Measurements from ENCODE around the gene ZEB1.

DNA sequence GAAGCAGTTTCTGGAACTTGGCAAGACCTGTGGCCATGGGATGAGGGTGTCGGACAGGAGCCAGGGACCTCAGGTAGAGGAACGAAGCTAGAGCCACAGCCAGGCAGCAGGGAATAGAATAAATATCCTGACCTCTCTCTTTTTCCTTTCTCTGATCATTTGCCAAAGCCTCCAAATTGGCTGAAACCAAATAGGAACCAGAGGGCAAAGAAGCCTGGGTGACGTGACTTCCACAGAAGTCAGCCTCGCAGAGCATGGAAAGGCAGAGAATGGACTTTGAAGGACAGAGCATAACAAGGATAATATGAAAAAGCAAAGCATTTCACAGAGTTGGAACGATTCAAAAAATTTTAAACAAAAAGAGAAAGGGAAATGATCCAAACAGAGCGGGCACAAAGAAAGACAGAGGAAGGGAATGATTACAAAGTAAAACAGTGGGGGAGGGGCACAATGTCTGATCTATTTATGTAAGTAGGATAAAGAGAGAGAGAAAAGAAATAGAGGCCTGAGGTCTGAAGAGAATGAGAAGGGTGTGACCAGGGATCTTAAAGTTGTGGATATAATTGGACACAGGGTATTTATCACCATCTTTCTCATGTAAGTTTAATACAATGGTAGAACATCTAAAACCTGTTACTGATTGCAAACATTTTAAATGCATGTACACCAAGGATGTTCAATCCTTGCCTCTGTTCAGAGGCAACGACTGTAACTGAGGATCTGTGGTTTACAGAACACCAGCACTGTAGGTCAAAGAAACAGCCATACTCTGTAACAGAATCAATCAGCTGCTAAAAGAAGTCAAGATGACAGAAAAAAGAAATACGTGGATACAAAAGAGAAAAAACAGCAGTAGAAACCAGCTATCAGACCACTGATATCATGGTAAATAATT, 4.5 kb upstream of the ZEB1 start:
- no peak for TF ChIP-seq POLR2A (IDR thresholded peaks at IDR 0.05)
- TF ChIP-seq, protein P1, sequence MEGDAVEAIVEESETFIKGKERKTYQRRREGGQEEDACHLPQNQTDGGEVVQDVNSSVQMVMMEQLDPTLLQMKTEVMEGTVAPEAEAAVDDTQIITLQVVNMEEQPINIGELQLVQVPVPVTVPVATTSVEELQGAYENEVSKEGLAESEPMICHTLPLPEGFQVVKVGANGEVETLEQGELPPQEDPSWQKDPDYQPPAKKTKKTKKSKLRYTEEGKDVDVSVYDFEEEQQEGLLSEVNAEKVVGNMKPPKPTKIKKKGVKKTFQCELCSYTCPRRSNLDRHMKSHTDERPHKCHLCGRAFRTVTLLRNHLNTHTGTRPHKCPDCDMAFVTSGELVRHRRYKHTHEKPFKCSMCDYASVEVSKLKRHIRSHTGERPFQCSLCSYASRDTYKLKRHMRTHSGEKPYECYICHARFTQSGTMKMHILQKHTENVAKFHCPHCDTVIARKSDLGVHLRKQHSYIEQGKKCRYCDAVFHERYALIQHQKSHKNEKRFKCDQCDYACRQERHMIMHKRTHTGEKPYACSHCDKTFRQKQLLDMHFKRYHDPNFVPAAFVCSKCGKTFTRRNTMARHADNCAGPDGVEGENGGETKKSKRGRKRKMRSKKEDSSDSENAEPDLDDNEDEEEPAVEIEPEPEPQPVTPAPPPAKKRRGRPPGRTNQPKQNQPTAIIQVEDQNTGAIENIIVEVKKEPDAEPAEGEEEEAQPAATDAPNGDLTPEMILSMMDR (IDR thresholded peaks at IDR 0.05): no peak

Measured in prostate gland (tissue), 2 donors.